ENCODE data around the gene ACP3. TPM values are rescaled to one million over a fixed set of nuclear protein-coding genes. Genes with fewer than 3 reads are reported as not detected.

The ACP3 gene
- total RNA-seq, 2 donors from 2014 or later: 8.1 to 23.5 TPM

- no peak for TF ChIP-seq CTCF (IDR thresholded peaks at IDR 0.05)
- Histone ChIP-seq H3K36me3 (no peaks in the 10 kb centered on the region), H3K4me1 (no peaks in the 10 kb centered on the region), H3K4me3 (no peak overlapping the region), H3K27ac (no peak overlapping the region), H3K9ac (ENCODE audit: low read depth in 2 of 2, low read length in 2 of 2) (no peak overlapping the region), H3K27me3 (no peaks in the 10 kb centered on the region), H3K9me3 (no peaks in the 10 kb centered on the region)
- no peak for DNase-seq
- intact Hi-C loops (cut with DNase I): no loop called here
Measured at GRCh38 chr3:132325103-132325606, 7.9 kb downstream of the ACP3 start.

GRCh38 chr3:132325634-132326033 is 8.4 kb downstream of the ACP3 start:
- no peak overlapping the region for H3K4me3 ChIP-seq
- no peaks in the 10 kb centered on the region for H3K36me3 ChIP-seq
- H3K27ac ChIP-seq: no peak overlapping the region
- DNase-seq: no peak
- no peaks in the 10 kb centered on the region for H3K9me3 ChIP-seq
- TF ChIP-seq CTCF (IDR thresholded peaks at IDR 0.05): no peak
- no peak overlapping the region for H3K9ac ChIP-seq (ENCODE audit: low read depth in 2 of 2, low read length in 2 of 2)
- no peaks in the 10 kb centered on the region for H3K4me1 ChIP-seq
- intact Hi-C loops (cut with DNase I): no loop called here
- no peaks in the 10 kb centered on the region for H3K27me3 ChIP-seq

- intact Hi-C loops (cut with DNase I): no loop called here
- Histone ChIP-seq H3K4me3 (no peak overlapping the region), H3K9ac (ENCODE audit: low read depth in 2 of 2, low read length in 2 of 2) (no peak overlapping the region), H3K4me1 (no peaks in the 10 kb centered on the region), H3K36me3 (no peaks in the 10 kb centered on the region), H3K9me3 (no peaks in the 10 kb centered on the region), H3K27ac (no peak overlapping the region), H3K27me3 (no peaks in the 10 kb centered on the region)
- no peak for TF ChIP-seq CTCF (IDR thresholded peaks at IDR 0.05)
- no peak for DNase-seq
Measured at GRCh38 chr3:132326251-132326650, 9.0 kb downstream of the ACP3 start.

GRCh38 chr3:132332082-132332481 is 14.9 kb downstream of the ACP3 start:
- no peak for DNase-seq
- H3K4me3 ChIP-seq: no peak overlapping the region
- H3K4me1 ChIP-seq: no peaks in the 10 kb centered on the region
- no peaks in the 10 kb centered on the region for H3K9me3 ChIP-seq
- intact Hi-C loops (cut with DNase I): no loop called here
- TF ChIP-seq CTCF (IDR thresholded peaks at IDR 0.05): no peak
- H3K27me3 ChIP-seq: no peaks in the 10 kb centered on the region
- H3K9ac ChIP-seq (ENCODE audit: low read depth in 2 of 2, low read length in 2 of 2): no peak overlapping the region
- H3K27ac ChIP-seq: no peak overlapping the region
- no peaks in the 10 kb centered on the region for H3K36me3 ChIP-seq

GRCh38 chr3:132332508-132332907 is 15.3 kb downstream of the ACP3 start:
- intact Hi-C loops (cut with DNase I): no loop called here

More at GRCh38 chr3:132332508-132332907, 15.3 kb downstream of the ACP3 start:
- H3K27me3 ChIP-seq: no peaks in the 10 kb centered on the region
- no peak for DNase-seq
- no peaks in the 10 kb centered on the region for H3K9me3 ChIP-seq
- H3K27ac ChIP-seq: no peak overlapping the region
- H3K4me3 ChIP-seq: no peak overlapping the region
- no peaks in the 10 kb centered on the region for H3K4me1 ChIP-seq
- H3K9ac ChIP-seq (ENCODE audit: low read depth in 2 of 2, low read length in 2 of 2): no peak overlapping the region
- no peaks in the 10 kb centered on the region for H3K36me3 ChIP-seq
- TF ChIP-seq CTCF (IDR thresholded peaks at IDR 0.05): no peak

Measured in colonic mucosa (tissue), 4 donors.